Astrocyte of the cerebellum (primary cell): ENCODE data around the gene GBGT1.
"Not testable (repeated sequence)": the region's sequence is repeated elsewhere in the genome, so short reads cannot be mapped to it uniquely, and the experiment has no call there.

Source experiments
- DNase-seq: peaks from one replicate; pipeline ENCODE4 v3.0.0-alpha.2; 2011; ENCODE audit warnings: low read depth
- H3K4me3 ChIP-seq: 2 replicates; pipeline ENCODE4 v1.5.1; 2011; ENCODE audit warnings: mild to moderate bottlenecking, low read depth, low read length, moderate library complexity
- in situ Hi-C: cut with HindIII; loops from 2 replicates; pipeline ENCODE4 v1.10.0; 2017; ENCODE audit warnings: low sequenced_read_pairs
- TF ChIP-seq, protein P1 (sequence below): IDR thresholded peaks from 2 replicates; pipeline ENCODE4 v1.5.1; 2012; ENCODE audit warnings: low read length, low read depth, moderate library complexity, mild to moderate bottlenecking; ENCODE audit errors: missing control alignments

The GBGT1 gene

DNA sequence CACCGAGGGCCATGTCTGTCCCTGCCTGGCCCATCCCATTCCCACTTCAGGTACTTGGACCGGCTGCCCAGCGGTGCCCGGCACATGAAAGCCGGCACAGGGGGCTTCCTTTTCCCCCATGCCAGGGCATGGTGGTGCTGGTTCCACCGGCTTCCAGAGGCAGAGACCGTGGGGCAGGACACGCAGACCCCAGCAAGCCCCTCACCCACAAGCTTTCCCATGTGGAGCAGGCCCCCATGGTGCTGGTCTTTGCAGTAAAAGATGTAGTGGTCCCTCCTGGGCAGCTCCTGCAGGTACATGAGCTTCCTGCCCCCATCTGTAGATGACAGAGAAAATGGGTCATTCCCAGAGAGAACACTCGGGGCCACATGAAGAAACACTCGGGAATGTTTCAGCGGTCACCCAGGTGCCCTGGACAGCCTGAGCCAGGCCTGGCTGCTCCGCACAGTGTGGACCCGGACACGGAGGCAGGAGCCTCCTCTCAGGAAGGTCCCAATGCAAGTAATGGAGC lies 43.4 kb upstream of the GBGT1 start:
- H3K4me3 ChIP-seq, result no peak overlapping the region
- DNase-seq, result no peak
- TF ChIP-seq, protein P1, sequence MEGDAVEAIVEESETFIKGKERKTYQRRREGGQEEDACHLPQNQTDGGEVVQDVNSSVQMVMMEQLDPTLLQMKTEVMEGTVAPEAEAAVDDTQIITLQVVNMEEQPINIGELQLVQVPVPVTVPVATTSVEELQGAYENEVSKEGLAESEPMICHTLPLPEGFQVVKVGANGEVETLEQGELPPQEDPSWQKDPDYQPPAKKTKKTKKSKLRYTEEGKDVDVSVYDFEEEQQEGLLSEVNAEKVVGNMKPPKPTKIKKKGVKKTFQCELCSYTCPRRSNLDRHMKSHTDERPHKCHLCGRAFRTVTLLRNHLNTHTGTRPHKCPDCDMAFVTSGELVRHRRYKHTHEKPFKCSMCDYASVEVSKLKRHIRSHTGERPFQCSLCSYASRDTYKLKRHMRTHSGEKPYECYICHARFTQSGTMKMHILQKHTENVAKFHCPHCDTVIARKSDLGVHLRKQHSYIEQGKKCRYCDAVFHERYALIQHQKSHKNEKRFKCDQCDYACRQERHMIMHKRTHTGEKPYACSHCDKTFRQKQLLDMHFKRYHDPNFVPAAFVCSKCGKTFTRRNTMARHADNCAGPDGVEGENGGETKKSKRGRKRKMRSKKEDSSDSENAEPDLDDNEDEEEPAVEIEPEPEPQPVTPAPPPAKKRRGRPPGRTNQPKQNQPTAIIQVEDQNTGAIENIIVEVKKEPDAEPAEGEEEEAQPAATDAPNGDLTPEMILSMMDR, result no peak
- in situ Hi-C loops, result no loop called here

DNA sequence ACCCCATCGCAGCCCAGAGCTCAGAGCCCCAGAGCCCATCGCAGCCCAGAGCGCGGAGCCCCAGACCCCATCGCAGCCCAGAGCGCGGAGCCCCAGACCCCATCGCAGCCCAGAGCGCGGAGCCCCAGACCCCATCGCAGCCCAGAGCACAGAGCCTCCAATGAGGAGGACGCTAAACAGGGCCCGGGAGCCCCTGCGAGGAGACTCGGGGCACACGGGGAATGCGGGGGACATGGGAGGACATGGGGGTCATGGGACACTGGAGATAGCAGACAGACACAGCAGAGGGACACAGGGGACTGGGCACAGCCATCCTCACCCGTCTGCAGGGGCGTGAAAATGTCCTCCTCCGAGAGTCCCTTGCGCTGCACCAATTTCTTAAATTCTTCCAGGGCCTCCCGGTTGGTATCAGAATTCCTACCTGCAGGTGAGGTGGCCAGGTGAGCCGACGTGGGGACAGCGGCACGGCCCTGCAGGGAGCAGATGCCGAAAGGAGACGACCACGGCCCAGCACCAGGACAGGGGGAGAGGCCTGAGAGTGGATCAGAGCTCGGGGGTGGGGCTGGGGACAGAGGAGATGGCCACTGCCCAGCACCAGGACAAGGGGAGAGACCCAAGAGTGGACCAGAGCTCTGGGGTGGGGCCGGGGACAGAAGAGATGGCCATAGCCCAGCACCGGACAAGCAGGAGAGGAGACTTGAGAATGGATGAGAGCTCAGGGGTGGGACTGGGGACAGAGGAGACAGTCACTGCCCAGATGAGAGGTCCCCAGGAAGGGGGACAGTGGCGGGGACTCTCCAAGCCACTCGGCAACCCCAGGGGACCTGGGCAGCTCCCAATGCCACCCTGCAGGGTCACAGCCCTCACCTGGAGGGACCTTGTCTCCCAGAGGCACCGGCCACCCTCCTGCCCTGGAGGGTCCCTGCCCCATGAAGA lies 42.5 kb upstream of the GBGT1 start:
- H3K4me3 ChIP-seq, result no peak overlapping the region
- TF ChIP-seq, protein P1, result no peak
- in situ Hi-C loops, result no loop called here
- DNase-seq, result no peak

DNA sequence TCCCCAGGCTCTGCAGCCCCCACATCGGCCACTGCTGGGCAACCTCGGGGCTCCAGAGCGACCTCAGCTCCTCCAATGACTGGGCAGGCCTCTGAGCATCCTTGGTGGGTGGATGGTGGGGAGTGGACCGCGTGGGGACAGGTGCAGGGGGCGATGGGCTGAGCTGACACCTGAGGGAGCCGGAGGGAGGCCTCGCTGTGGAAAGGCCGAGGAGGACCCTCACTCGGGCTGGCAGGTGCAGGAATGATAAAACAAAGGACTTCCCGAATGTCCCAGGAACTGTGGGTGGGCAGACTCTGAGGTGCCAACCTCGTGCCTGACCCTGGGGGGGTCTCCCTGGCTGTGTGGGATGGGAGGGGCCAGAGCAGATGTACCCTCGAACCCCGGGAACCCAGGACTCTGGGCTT lies 41.8 kb upstream of the GBGT1 start:
- H3K4me3 ChIP-seq, in situ Hi-C loops, DNase-seq: not testable (repeated sequence)

DNA sequence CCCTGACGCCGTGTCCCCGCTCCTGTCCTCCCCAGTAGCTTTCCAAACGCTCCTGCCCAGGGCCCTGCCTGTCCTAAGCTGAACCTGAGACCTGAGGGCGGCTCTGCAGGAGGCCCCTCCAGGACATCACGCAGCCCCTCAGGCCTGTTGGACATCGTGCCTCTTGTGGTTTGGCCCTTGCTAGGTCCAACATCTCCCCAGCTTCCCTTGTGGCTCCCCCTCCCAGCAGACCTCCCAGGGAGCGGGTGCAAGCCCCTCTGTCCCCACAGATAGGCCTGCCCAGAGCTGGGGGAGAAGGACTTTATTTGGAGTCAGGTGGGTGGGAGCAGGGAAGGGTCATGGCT lies 41.3 kb upstream of the GBGT1 start:
- TF ChIP-seq, protein P1, result no peak
- H3K4me3 ChIP-seq, result no peak overlapping the region
- no peak for DNase-seq
- in situ Hi-C loops, result no loop called here

DNA sequence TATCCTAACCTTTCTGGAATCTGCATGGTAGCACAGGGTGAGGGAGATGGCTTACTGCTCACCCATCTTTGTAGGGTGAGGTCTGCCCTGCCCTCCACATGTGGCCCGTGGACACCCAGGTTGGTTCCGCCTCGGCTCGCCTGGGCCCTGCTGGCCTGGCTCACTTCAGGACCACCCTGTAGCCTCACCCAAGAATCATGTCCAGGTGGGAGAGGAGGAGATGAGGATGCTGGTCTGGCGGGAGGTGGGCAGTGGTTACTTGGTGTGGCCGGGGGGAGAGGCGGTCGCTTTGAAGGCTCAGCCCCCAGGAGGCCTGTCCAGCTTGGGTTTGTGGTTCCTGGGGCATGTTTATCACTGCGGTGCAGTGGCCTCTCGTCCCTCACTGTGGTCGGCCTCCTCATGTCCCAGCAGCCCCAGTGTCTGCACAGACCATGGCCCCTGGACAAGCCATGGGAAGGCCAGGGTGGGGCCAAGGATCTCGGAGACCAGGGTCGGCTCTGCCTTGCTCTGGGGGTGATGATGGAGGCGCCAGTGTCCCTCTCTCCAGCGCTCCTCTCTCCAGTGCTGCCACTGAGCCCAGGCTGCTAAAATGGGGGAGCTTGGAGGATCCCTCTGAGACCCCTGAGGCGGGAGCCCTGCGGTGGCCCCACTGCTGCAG lies 40.8 kb upstream of the GBGT1 start:
- TF ChIP-seq, protein P1, result no peak
- in situ Hi-C loops, result no loop called here
- no peak for DNase-seq
- no peak overlapping the region for H3K4me3 ChIP-seq

DNA sequence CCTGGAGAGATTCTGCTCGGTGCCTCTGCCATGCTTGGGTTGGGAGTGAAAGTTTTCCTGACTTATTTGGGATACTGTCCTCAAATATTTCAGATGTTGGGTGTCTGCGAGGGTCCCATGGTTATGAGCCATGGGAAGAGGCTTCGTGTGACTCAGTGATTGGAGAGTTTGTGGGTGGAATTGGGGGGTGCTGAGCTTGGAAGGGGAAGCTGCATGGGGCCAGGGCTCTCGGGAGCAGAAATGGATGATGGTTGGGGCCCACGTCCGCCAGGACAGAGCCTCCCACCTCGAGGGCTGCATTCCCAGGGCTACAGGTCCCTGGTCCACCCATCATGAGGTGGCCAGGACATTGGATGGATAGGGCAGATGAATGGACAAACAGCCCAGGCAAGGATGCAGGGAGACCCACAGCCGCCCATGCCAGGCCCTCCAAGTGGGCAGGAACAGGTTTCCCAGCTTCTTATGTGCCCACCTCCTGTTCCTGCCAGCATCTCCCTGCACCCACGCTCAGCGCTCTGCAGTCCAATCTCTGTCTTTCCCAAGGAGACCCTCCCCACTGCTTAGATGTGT lies 39.9 kb upstream of the GBGT1 start:
- in situ Hi-C loops, result no loop called here
- no peak overlapping the region for H3K4me3 ChIP-seq
- no peak for DNase-seq
- TF ChIP-seq, protein P1, result no peak
